ENCODE results near the gene MUC3A. TPM values are rescaled to one million over a fixed set of nuclear protein-coding genes. Genes with fewer than 3 reads are reported as not detected.

Gene MUC3A
- total and polyA plus RNA-seq, 2 of the 13 experiments (the other 11 are each of a cell fraction or from before 2014, with no cell fraction given): 0.01 TPM; not detected in 1

DNA sequence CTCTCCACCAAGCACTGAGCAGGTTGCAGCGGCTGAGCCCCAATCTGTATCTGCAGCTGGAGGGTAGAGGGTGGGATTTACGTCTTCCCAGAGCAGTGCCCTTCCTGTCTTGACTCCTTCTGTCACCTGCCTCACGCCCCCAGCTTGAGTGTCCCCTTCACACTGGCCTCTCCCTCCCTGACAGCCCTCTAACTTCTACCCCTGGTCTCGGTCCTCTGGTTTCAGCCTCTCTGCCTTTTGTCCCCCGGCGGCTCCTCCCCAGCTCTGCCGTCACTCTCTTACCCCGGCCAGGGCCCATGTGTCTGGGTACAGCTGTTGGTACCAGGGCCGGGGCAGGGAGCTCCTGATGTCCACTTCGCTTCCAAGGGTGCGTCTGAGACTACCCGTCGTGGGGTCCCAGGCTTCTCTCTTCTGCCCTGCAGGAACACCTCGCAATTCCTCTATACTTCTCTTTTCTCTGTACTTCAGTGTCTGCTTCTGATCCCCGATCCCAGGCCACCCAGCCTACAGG lies 654 bp downstream of the MUC3A start:
- Histone ChIP-seq H2AFZ (ENCODE audit: low read length) (no peak overlapping the region), H3K4me2 (ENCODE audit: low read depth, low read length) (peak overlapping the region; percentile 62; the same call in 1 of the 2 replicates), H3K27me3 (ENCODE audit: control insufficient read depth in 1 of 2, insufficient read depth in 2 of 2, low read length in 2 of 2) (peaks cover 2 to 18% of the 10 kb centered on the region in 2 experiments; a peak in 3 of 5 replicates), H3K4me1 (ENCODE audit: insufficient read depth, low read length) (peaks cover 12% of the 10 kb centered on the region; the same call in 1 of the 2 replicates), H3K79me2 (ENCODE audit: insufficient read depth, low read length) (no peaks in the 10 kb centered on the region), H3K4me3 (replicated peaks in 1 of 3; ENCODE audit: insufficient read depth in 1 of 3, low read depth in 2 of 3, low read length in 3 of 3) (no peak overlapping the region), H3K36me3 (replicated peaks in 1 of 2; ENCODE audit: control insufficient read depth in 1 of 2, insufficient read depth in 2 of 2, low read length in 2 of 2) (no peaks in the 10 kb centered on the region), H3K9ac (ENCODE audit: insufficient read depth, low read depth, low read length) (no peak overlapping the region), H3K27ac (ENCODE audit: extremely low read length, insufficient read depth, low read length) (no peak overlapping the region), H4K20me1 (ENCODE audit: insufficient read depth, low read length) (no peaks in the 10 kb centered on the region), H3K9me3 (ENCODE audit: low read length) (no peaks in the 10 kb centered on the region)
- no TSS peak for BruUV-seq (replicated peaks)
- 19% methylated on average over 15 of the region's 15 CpGs for WGBS (ENCODE audit: low lambda C conversion rate)
- ChIA-PET CTCF (ENCODE audit: low intra/inter-chr PET ratio, low total read pairs) (no interaction called here), POLR2A (no interaction called here)
- DNase-seq (ENCODE audit: low spot score) (no peak), FAIRE-seq (no peak), ATAC-seq (peak; percentile 35)
- no peak for TF ChIP-seq LRRFIP1 (CRISPR knock-in tag; conservative IDR thresholded peaks at IDR 0.05)
- TF ChIP-seq ZNF883 (CRISPR knock-in tag; IDR thresholded peaks at IDR 0.05; ENCODE audit: not compliant biosample characterization): no peak
- no peak for TF ChIP-seq SIN3A (IDR thresholded peaks at IDR 0.05; ENCODE audit: borderline replicate concordance, low read depth, low read length)
- TF ChIP-seq HNRNPUL1 (IDR thresholded peaks at IDR 0.05; ENCODE audit: low read depth, low read length): no peak
- no peak for TF ChIP-seq NR2F1 (CRISPR knock-in tag; IDR thresholded peaks at IDR 0.05)
- TF ChIP-seq ZNF776 (CRISPR knock-in tag; IDR thresholded peaks at IDR 0.05): no peak
- no peak for TF ChIP-seq ZNF747 (CRISPR knock-in tag; IDR thresholded peaks at IDR 0.05; ENCODE audit: borderline replicate concordance)
- no peak for TF ChIP-seq E2F5 (CRISPR knock-in tag; conservative IDR thresholded peaks at IDR 0.05)
- TF ChIP-seq DNMT1 (CRISPR knock-in tag; IDR thresholded peaks at IDR 0.05): no peak
- no peak for TF ChIP-seq NCOA2 (CRISPR knock-in tag; IDR thresholded peaks at IDR 0.05)
- TF ChIP-seq RBAK (CRISPR knock-in tag; IDR thresholded peaks at IDR 0.05): no peak
- TF ChIP-seq, protein P1, sequence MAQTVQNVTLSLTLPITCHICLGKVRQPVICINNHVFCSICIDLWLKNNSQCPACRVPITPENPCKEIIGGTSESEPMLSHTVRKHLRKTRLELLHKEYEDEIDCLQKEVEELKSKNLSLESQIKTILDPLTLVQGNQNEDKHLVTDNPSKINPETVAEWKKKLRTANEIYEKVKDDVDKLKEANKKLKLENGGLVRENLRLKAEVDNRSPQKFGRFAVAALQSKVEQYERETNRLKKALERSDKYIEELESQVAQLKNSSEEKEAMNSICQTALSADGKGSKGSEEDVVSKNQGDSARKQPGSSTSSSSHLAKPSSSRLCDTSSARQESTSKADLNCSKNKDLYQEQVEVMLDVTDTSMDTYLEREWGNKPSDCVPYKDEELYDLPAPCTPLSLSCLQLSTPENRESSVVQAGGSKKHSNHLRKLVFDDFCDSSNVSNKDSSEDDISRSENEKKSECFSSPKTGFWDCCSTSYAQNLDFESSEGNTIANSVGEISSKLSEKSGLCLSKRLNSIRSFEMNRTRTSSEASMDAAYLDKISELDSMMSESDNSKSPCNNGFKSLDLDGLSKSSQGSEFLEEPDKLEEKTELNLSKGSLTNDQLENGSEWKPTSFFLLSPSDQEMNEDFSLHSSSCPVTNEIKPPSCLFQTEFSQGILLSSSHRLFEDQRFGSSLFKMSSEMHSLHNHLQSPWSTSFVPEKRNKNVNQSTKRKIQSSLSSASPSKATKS (CRISPR knock-in tag; IDR thresholded peaks at IDR 0.05): no peak
- TF ChIP-seq REPIN1 (CRISPR knock-in tag; IDR thresholded peaks at IDR 0.05; ENCODE audit: borderline replicate concordance, low read depth): no peak
- TF ChIP-seq RBFOX2 (IDR thresholded peaks at IDR 0.05; ENCODE audit: low read depth, low read length): no peak
- no peak for TF ChIP-seq NFRKB (IDR thresholded peaks at IDR 0.05)
- TF ChIP-seq CBX5 (CRISPR knock-in tag; IDR thresholded peaks at IDR 0.05; ENCODE audit: borderline replicate concordance): no peak
- TF ChIP-seq ONECUT2 (CRISPR knock-in tag; IDR thresholded peaks at IDR 0.05): no peak
- TF ChIP-seq KDM1A (CRISPR knock-in tag; IDR thresholded peaks at IDR 0.05): no peak
- no peak for TF ChIP-seq KMT2A (CRISPR knock-in tag; IDR thresholded peaks at IDR 0.05)
- intact Hi-C loops (cut with micrococcal nuclease; ENCODE audit: unreplicated experiment) (no loop called here), in situ Hi-C loops (cut with HindIII; ENCODE audit: extremely low pct_ligation_motif_present, low pct_unique_long_range_greater_than_20kb) (no loop called here)

All from HepG2 (cell line).